ENCODE measurements around the gene IVL. TPM values are rescaled to one million over a fixed set of nuclear protein-coding genes. Genes with fewer than 3 reads are reported as not detected.

IVL gene
- total RNA-seq, 1 donor from 2014 or later = not detected

- no peak for TF ChIP-seq CTCF (IDR thresholded peaks at IDR 0.05)
- Histone ChIP-seq H3K9me3 (no peaks in the 10 kb centered on the region), H3K36me3 (no peaks in the 10 kb centered on the region), H3K4me3 (no peak overlapping the region), H3K4me1 (no peaks in the 10 kb centered on the region), H3K27ac (no peak overlapping the region), H3K27me3 (no peaks in the 10 kb centered on the region)
- intact Hi-C loops (cut with DNase I) = no loop called here
- DNase-seq (no peak), ATAC-seq (no peak)
These were observed 42.0 kb upstream of the IVL start for GRCh38 chr1:152866321-152866720.

DNA sequence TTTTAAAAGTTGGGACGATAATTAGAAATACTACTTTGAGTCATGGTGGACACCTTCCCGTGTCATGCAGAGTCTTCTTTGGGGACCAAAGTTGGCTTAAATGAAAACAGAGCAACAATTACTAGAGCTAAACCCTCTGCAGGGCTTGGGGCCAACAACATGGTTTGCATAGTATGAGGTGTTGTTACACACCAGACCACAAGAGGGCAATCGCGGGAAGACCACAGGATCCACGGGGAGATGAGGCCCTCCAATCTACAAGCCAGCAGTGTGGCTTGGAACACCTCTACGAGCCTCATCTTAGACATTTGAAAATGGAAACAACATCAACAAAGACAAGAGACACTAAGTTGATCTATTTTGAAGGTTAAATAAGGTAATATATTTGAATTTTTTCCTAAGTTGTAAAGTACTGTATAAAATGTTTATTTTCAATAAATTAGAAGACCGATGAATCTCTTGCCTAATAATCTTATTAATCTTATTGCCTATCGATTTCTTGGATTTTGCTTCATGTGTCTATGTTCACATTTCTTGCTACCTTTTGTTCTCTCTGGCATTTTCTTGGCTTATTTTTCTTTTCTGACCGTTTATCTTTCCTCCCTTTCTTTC, 38.4 kb upstream of the IVL start:
- Histone ChIP-seq H3K27me3 (no peaks in the 10 kb centered on the region), H3K4me1 (no peaks in the 10 kb centered on the region), H3K4me3 (no peak overlapping the region), H3K27ac (no peak overlapping the region), H3K9me3 (no peaks in the 10 kb centered on the region), H3K36me3 (no peaks in the 10 kb centered on the region)
- TF ChIP-seq CTCF (IDR thresholded peaks at IDR 0.05) = peak; percentile 79
- intact Hi-C loops (cut with DNase I) = no loop called here
- DNase-seq (no peak), ATAC-seq (peak; percentile 97)

DNA sequence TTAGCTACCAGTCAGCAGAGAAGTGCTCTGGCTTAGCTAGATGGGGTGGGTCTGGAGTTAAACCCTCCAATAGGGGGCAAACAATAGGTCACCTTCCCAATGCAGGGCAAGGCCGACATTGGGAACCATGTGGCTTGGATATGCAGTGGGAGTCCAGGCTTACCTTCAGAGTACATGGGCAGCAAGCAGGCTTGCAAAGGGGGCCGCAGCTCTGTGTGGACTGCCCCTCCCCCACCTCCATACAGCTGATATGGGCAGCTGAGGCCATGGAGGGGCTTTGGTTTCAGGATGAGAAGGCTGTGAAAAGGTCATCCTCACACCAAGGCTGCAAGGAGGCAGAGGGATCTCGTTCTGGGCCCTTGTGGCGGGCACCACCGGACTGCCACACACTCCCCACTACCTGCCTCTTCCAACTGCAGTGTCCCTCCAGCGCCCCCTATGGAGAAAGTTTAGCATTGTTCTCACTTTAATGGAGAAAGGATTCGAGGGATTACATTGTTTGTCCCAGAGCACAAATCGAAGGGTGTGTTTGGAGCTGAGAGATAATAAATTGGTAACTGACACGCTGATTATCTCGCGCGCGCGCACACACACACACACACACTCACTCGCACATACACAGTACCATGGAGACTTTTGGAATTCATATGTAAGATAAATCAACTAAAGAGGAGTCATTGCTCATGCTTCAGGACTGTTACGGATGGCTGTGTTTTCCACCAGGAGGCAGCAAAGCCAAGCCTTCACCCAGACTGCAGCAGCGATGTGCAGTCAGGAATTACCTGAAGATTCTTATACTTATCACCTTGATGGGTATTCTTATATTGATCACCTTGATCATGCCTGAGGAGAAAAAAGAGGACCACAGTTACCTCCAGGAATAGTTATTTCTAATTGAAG, 37.3 kb upstream of the IVL start:
- DNase-seq = no peak
- ATAC-seq = peak; percentile 38
- intact Hi-C loops (cut with DNase I) = no loop called here
- no peaks in the 10 kb centered on the region for H3K27me3 ChIP-seq
- no peaks in the 10 kb centered on the region for H3K9me3 ChIP-seq
- no peak overlapping the region for H3K27ac ChIP-seq
- peak; percentile 20 for TF ChIP-seq CTCF (IDR thresholded peaks at IDR 0.05)
- no peaks in the 10 kb centered on the region for H3K36me3 ChIP-seq
- H3K4me3 ChIP-seq = no peak overlapping the region
- no peaks in the 10 kb centered on the region for H3K4me1 ChIP-seq

DNA sequence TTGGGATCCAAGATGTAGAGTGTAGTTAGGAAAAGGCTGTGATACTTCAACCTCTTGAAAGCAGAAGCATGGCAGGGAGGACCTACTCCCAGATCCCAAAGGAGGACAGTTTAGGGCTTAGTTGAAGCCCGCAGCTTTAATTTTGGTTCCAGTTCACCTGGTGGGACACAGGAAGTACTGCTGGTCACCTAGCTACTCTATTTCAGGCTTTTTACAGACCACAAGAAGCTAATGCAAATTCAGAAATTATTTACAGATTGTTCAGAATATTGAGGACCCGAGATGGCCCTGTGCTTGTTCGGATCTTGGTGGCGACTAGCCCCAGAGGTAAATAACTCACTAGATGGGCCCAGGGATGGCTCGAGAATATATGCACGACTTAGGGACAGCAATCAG, 36.6 kb upstream of the IVL start:
- no peak for DNase-seq
- H3K4me1 ChIP-seq = no peaks in the 10 kb centered on the region
- H3K27me3 ChIP-seq = no peaks in the 10 kb centered on the region
- no peaks in the 10 kb centered on the region for H3K36me3 ChIP-seq
- H3K9me3 ChIP-seq = no peaks in the 10 kb centered on the region
- no peak for TF ChIP-seq CTCF (IDR thresholded peaks at IDR 0.05)
- no peak overlapping the region for H3K4me3 ChIP-seq
- ATAC-seq = no peak
- no peak overlapping the region for H3K27ac ChIP-seq
- intact Hi-C loops (cut with DNase I) = no loop called here

- Histone ChIP-seq H3K27me3 (no peaks in the 10 kb centered on the region), H3K36me3 (no peaks in the 10 kb centered on the region), H3K4me3 (no peak overlapping the region), H3K4me1 (no peaks in the 10 kb centered on the region), H3K27ac (no peak overlapping the region), H3K9me3 (no peaks in the 10 kb centered on the region)
- no peak for TF ChIP-seq CTCF (IDR thresholded peaks at IDR 0.05)
- DNase-seq (no peak), ATAC-seq (no peak)
- intact Hi-C loops (cut with DNase I) = no loop called here
These were observed 34.9 kb upstream of the IVL start for GRCh38 chr1:152873495-152873894.

Measured in upper lobe of right lung (tissue), 1 donor.